Measurements from ENCODE around the gene HTD2.

GRCh38 chr3:58272891-58273290 lies 33.4 kb upstream of the HTD2 start:
- TF ChIP-seq POLR2AphosphoS5 (IDR thresholded peaks at IDR 0.05) (no peak), CTCF (IDR thresholded peaks at IDR 0.05 in 8 of 11, conservative IDR thresholded peaks at IDR 0.05 in 3 of 11) (no peak), POLR2A (IDR thresholded peaks at IDR 0.05) (no peak)

All from spleen (tissue), 7 donors.